Measurements from ENCODE around the gene CAPN12.

DNA sequence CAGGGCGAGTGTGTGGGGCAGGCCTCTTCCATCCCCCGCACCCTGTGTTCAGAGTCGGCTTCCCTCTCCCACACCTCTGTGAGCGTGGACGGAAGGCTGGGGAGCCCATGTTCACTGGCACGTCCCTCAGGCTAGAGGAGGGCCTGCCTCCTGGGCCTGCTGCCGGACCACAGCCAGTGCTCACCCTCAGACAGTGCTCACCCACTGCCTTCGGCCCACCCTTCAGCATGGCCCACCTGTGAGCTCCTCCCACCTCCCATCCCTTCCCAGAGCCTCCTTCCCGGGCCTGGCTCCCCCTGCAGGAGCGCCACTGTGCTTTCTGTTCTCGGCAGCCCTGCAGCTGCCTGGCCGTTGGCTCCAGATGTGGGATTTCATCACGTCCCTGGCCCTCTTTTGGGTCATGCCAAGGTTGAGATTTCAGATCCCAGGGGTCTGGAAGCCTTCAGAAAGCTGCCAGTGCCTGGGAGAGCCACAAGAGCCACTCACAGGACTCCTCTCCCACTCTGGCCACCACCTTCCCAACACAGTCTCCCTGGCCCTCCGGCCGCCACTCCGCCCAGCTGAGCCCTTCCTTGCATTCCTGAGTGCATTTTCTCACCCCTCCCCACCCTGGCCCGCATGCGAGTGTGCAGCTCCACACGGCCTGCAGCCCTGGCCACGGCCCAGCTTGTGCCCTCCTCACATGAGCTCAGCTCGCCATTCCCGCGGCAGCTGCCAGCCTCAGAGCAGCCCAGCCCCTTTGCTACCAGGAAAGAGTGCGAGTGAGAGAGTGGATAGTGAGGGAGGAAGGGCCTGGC is 25.3 kb downstream of the CAPN12 start:
- TF ChIP-seq, protein P1, sequence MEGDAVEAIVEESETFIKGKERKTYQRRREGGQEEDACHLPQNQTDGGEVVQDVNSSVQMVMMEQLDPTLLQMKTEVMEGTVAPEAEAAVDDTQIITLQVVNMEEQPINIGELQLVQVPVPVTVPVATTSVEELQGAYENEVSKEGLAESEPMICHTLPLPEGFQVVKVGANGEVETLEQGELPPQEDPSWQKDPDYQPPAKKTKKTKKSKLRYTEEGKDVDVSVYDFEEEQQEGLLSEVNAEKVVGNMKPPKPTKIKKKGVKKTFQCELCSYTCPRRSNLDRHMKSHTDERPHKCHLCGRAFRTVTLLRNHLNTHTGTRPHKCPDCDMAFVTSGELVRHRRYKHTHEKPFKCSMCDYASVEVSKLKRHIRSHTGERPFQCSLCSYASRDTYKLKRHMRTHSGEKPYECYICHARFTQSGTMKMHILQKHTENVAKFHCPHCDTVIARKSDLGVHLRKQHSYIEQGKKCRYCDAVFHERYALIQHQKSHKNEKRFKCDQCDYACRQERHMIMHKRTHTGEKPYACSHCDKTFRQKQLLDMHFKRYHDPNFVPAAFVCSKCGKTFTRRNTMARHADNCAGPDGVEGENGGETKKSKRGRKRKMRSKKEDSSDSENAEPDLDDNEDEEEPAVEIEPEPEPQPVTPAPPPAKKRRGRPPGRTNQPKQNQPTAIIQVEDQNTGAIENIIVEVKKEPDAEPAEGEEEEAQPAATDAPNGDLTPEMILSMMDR (conservative IDR thresholded peaks at IDR 0.05; ENCODE audit: low read length), result no peak
- TF ChIP-seq EZH2phosphoT487 (IDR thresholded peaks at IDR 0.05; ENCODE audit: borderline replicate concordance, low read depth, low read length), result no peak
